Dermis microvascular lymphatic vessel endothelial cell (primary cell): ENCODE measurements around the gene ZNF638. TPM values are rescaled to one million over a fixed set of nuclear protein-coding genes. Genes with fewer than 3 reads are reported as not detected.

ENCODE experiments used
- DNase-seq, 2 donors: peaks; one replicate each; pipeline versions ENCODE4 v3.0.0 to v3.0.0-alpha.2; 2010; ENCODE audit warnings: low read depth in 2 of 2
- total RNA-seq: library from RNA; depleted of rRNA; stranded (reverse); fragments of >200 nt; gene quantifications from 2 replicates; pipeline ENCODE4 v1.2.1, GENCODE V29; 2014

The ZNF638 gene
- total RNA-seq, 1 donor from 2014 or later, result 75.6 TPM

DNA sequence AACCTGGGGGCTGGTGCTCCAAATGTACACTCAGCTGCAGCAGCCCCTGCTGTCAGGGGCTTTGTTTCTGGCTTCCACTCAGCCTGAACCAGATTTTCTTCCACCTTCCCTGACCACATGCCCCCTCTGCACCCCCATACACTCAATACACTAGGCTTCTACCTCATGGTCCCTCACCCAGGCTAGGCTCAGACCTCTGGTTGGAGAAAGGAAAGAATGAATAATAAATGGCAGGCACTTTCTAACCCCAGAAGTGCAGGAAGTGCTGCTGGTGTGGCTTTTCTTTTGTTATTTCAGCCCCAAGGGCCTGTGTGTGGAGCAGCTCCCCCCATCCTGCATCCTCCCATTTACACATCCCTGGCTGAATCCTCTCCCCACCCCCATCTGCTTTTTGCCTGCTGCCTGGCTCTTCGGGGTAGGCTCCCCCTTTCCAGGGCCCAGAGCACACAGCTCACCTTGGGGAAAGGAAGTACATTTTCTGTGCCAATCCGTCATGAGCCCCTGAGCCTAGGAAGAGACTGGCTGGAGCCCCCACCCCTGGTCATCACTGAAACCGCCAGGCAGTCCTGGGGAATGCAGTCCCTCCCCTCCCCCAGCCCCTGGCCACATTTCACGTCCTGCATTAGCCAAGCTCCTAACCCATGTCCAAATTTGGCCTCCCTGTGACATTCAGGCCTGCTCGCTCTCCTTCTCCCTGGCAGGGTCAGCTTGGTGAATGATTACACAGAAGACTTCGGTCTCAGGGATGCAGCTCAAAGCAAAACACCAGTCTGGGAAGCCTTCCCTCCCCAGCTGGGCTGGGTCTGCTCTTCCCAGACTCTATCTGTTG lies 124.4 kb downstream of the ZNF638 start:
- DNase-seq, result peak; percentile 75 to 83

DNA sequence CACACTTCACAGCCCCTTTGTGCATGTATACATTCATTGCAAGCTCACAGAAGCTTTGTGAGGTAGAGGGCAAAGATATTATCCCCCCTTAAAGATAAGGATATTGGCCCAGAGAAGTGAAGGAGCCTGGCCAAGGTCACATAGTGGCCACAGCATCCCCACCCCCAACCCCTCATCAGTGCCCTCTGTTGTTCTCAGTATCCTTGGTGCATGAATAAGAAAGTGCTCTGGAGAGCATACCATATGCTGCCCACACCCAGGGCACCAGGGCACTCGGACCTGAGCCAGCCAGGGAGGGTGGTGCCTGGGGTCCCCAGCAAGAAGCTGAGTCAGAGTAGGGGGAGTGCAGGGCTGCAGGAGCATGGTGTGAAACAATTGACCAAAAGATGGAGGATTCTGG lies 125.0 kb downstream of the ZNF638 start:
- no peak for DNase-seq

DNA sequence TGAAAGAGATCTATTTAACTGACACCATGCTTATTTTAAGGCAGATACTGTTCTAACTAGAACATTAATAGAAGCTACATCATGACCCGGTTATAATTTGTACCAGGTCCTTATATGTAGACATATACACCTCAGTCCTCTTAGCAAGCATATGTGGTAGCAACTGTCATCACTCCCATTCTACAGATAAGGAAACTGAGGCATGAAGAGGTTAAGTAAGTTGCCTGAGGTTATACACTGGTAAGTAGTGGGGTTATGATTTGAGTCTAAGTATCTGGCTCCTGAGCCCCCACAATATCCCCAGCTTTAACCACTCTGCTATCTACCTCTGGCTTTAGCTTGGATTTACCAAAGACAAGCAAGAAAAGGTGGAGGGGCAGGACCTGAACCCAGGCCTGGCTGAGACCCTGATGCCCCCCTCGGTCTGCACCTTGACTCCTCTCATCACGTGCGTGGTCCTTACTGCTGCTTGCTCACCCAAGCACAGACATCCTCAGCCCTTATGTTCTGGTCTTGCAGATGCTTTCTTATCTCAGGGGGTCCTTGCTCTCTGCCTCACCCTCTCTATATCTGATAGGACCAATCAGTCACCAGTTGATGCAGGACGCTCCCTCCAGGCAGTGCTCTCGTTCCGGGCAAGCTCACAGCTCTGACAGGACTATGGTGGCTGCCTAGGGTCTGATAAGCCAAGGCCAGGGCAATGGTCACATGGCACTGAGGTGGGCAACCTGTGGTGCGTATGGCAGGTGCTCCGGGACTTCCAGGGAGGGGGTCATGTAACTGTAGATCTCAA lies 125.7 kb downstream of the ZNF638 start:
- DNase-seq, result no peak

DNA sequence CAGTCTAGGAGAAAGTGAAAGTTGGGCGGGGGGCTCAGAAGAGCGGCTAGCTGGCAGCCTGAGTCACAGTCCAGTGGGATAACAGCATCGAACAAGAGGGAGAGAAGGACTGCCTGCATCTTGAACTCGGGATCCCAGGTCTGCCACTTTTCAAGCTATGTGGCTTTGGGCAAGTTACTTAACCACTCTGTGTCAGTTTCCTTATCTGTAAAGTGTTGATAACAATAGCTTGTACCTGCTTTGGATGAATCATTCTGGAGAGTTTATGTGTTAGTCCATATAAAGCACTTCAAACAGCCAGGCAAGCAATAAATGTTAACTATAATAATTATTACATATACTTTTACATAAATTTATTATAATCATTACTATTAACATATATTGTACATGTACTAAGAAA lies 126.3 kb downstream of the ZNF638 start:
- peak in 1 of 2 donors; percentile 38 for DNase-seq

DNA sequence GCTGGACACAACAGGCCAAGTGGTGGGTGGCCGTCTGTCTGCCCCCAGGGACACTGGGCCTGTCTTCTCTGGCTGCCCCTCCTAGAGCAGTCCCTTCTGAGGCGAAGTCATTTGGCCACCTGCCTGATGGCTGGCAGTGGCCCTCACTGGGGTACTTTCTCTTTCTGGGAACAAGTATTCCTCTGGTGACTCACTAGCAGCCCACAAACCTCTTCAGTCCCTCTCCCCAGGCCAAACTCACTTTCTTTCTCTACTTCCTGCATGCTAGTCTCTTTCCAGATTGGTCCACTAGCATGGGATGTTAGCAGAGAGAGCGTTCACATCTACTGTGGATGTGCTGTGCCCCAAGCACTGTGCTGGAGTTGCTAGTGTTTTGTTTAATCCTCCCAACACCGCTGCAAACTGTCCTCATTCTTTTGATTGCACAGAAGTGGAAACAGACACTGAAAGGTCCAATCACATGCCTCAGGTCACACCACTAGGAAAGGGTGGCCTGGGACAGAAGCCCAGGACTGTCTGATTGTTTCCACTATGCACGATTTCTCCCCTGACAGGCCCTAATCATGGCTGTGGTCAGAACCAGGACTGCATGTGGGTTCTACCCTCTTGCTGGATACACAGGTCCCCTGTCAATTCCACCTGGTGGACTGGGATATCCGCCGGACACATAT lies 127.0 kb downstream of the ZNF638 start:
- DNase-seq, result peak; percentile 74 to 94

DNA sequence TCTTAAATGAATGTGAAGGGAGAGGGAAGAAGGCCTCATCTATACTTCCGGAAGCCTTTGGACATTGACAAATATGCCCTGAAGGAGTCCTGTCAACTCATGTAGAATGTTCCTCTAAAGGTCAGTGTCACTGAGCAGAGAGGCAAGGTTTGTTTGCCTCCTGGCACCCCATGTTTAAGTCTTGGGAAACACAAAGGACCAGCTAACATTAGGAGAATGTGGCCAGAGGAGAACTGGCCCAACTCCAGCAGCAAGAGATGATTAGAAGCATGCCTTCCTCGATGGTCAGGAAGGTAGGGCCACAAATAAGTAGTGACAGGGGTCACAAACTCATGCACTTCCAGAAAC lies 127.5 kb downstream of the ZNF638 start:
- no peak for DNase-seq

DNA sequence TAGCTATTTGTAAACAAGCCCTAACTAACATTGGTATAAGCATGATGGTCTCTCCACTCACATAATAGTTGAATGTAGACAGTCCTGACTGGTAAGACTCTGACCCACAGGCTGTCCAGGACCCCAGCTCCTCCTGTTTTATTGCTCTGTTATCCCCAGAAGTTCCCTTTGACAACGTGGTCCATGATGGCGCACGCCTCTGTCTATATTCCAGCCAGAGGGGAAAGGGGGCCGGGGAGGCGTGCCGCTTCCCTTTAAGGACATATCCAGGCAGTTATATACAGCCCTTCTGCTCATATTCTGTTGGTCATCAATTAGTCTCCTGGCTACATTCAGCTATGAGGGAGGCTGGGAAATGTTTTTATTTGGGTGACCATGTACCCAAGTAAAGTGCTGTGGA lies 128.5 kb downstream of the ZNF638 start:
- no peak for DNase-seq

DNA sequence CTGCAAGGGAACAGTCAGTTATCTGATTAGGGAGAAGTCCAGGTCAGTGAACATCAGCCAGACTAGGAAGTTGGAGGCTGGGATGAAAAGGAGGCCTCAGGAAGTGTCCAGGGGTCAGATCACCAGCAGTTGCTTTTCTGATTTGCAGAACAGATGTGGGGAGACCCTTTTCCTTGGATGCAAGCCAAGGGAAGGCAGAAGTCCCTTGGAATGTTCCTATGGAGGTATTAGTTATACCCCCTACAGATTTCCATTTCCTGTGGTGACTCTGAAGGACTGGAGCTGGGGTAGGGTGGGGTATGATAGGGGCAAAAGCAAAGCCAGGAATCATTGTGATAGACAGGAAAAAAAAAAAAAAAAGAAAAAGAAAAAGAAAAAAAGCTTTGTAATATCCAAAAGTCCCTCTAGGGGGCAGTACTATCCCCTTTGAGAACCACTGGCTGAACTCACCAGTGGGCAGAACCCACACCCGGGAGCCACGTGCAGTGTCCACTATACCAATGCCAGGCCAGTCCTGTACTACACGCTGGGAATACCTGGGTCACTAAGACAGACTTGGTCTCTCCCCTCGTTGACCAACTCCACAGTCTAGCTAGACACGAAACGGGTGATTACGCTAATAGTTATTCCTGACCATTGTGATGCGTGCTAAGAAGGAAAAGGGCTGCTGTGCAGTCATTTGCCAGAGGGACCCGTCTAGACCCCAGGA lies 129.2 kb downstream of the ZNF638 start:
- peak; percentile 66 to 87 for DNase-seq

DNA sequence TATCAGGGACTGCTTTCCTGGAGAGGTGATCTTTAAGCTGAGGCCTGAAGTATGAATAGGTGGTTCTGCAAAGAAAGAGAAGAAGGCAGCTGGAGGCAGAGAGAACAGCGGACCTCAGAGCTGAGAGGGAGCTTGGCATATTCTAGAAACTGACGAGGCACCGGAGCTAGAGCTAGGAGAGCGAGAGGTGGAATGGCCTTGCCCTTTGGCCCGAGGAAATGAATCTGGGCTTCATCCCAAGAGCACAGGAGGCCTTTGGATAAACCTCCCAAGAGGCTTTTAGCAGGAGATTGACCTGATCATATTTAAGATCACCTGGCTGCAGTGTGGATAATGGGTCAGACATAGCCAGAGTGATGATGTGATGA lies 129.7 kb downstream of the ZNF638 start:
- no peak for DNase-seq

DNA sequence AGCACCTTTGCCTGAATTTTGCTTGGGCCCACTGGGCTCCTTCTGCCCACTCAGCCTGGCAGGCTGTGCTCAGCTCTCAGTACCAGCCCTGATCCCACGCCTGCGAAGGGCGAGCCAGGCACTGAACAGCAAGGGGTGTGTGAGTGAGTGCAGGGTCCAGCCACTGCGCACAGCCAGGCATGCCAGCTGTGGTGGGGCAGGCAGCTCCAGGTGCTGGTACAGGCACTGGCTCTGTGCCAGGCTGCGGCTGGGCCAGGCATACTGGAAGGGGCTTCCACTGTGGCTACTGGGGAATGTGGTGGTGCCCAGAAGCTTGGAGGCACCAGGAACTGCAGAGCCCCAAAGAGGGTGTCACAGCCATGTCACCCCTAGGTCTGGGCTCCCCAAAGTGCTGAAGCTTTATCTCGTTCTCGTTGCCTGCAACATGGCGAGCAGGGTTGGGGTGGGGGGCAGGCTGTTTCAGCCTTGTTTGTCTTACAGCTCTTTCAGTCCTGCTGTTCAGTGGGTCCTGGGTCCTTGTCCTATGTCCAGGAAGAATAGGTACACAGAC lies 130.5 kb downstream of the ZNF638 start:
- no peak for DNase-seq

DNA sequence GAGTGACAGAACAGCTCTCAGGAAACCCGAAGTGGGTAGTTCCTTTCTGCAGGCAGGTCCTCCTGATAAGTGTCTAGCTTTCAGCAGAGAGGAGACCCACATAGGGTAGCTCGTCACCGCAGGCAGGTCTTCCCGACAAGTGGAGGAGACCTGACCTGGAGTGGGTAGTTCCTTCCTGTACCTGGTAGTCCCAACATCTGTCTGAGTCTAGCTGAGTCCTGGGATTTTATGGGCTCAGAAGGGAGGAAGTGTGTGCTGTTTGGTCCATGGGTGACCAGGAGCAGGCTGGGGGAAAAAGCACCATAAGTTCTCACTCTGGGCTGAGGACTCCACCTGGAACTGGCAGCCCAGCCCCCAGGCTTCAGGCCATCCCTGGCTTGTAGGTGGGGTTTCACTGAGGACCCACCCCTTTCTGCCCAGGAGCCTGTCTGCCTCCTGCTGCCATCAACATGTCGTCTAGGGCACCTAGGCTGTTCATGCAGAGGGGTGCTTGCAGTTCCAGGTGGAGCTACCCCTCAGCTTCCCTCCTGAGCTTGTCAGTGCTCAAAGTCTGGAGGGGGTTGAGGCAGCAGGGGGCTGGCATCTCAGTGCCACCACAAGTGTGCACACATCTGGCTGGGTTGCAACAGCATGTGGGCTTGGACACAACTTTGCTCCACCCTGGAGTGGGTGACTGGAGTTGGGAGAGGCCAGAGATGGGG lies 131.2 kb downstream of the ZNF638 start:
- no peak for DNase-seq

DNA sequence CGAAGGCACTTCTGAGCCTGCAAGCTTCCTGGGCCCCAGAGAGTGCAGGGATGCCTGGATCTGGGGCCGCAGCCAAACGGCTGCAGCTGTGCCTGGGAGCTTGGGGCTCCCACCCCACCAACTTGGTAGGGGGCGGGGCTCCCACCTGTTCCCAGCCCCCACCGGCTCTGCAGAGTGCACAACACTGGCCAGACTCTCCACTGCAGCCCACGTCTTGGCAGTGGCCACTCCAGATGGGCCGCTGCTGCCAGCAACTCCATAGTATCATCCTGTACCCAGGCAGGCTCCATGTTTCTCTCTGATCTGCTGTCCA lies 131.7 kb downstream of the ZNF638 start:
- no peak for DNase-seq

DNA sequence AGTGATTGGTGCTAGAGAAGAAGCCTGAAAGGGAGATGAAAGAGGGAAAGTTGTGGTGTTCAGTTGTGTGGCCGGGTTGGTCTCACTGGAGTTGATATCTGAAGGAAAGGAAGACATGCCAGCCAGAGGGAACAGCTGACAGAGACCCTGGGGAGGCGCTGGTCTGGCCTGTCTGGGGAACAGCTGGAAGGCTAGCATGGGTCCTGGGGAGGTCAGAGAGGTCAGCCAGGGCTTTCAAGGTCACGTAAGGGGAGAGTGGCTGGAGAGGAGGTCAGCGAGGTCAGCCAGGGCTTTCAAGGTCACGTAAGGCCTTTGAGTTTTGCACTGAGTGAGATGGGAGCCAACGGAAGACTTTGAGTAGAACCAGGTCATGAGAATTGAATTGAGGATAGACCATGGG lies 132.8 kb downstream of the ZNF638 start:
- no peak for DNase-seq

DNA sequence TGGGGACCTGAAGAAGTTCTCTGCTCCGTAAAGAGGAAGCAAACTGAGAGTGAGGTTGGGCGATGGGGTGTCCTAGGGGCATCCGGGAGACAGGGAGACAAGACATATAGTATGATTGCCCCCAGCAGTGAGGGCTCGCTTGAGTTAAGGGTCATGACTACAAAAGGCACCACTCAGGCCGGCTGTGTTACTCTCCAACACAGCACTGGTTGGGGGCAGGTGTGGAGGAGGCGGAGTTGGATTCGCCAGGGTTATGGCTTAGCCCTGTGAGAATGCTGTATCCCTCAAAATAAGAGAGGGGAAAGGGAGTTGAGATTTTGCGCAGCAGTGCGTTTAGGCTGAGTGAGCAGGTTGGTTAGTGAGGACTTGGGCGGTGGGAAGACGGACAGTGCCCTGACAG lies 133.8 kb downstream of the ZNF638 start:
- no peak for DNase-seq

DNA sequence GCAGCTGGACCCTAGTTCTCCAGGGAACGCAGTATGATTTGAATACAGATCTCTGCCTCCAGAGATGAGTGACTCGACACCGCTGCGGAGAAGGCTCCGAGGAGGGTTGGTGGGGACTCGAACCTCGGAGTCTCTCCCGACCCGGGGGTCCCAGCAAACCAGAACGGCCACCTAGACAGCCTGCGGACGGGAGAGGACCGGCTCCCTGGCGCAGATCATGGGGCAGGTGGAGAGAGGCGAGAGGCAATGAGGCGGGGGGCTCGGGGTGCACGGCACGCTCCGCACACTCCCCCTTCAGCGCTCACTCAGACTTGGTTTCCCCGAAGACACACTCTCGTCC lies 134.3 kb downstream of the ZNF638 start:
- DNase-seq, result no peak

DNA sequence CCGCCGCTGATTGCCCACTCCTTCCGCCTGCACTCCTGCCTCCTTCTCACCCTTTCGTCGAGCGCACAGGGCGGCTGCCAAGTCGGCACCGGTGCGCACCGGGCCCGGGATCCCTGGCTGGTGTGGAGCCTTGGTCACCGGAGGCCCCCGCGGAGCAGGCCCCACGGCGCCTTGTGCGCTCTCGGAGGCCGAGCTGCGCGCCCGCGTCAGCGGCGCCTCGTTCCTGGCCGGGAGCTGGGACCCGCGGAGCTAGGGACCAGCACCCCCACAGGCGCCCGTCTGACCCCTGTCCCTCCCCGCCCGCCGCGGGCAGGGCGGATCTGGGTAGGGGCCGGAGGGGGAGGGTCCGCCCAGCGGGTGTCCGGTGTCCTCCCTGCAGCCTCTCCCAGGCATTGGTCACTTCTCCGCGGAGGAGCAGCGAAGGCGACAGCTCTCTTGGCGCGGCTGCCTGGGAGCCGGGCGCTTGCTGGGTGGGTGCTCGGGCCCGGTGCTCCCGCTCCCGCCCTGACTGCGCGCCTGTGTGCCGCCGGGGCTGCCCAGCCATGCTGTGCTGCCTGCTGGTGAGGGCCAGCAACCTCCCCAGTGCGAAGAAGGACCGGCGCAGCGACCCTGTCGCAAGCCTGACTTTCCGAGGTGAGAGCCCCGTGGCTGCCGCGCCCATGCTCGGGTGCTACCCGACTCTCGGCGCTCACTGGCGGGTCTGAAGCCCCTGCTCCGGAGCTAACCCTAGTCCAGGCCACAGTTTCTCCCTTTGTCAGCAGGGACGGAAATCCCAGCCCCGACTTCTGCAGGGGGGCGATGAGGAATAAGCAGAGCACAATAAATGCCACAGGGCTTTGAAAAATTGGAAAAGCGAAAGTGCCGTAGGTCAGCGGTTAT lies 135.0 kb downstream of the ZNF638 start:
- DNase-seq, result peak in 1 of 2 donors; percentile 52

DNA sequence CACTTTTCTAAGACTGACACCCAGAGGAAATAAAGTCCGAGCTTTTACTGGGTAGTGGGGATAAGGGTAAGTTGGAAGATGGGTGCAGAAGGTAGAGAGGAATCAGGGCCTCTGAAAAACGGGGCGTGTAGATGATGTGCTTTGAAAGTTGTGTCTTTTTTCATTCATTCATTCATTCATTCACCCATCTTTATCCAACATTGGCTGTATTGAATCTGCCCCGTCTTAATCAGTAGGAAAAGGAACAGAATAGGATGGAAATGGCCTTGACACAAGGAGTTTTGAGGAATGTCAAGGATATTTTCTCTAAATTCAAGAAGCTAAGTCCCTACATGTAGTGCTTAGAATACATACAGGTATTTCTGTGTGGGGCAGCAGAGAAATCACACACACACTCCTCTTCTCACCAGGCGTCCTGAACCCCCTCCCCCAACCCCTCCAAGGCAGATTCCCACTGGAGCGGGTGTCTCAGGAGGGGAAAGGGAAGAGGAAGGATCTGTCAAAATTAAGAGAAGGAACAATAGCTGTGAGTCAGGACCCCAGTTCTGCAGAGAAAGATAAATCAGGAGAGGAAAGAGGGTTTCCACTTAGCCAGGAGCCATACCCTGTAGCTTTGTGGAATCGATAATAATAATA lies 135.7 kb downstream of the ZNF638 start:
- DNase-seq, result peak in 1 of 2 donors; percentile 51

DNA sequence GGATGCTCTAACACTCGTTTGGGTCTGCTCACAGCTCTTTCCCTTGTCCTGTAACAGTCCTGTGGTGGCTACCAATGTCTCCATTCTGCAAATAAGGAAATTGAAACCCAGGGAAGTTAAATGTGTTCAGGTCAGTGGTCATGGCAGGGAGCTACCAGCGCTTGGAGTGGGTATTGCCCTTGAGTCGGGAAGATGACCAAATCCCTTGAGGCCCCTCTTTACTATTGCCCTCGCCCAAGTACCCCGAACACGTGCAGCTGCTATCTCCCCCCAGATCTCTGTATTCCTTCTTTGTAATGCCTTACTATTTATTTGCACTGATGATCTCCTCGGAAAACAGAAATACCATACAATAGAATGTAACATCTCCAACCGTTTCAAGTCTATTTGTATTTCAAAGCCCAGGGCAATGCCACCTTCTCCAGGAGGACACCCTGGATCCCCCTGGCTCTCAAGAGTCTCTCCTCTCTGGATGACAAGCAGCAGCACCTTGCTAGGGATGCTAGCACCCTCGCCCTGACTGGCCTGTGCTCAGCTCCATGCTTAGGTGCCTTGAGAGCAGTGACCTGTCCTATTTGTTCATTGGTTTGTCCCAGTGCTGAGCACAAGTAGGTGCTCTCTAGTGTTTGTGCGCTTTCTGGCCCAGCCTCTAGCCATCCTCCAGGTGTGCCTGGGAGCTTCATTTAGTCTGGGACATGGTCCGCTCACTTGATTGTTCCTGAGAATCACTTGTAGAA lies 136.9 kb downstream of the ZNF638 start:
- DNase-seq, result no peak
